K562 (cell line): ENCODE data around the gene TSC22D2.

Experiments used
- CREB1 ChIP-seq, 2 experiments: sonication (generic) in 1 of 2; formaldehyde crosslinking in 1 of 2; IDR thresholded peaks; 2 replicates each; pipeline versions ENCODE4 v1.6.1 to v1.8.0; 2012 to 2022; ENCODE audit warnings: inconsistent platforms in 1 of 2, mild to moderate bottlenecking in 1 of 2, missing genetic modification reagents in 1 of 2, moderate library complexity in 1 of 2
- FOXA1 ChIP-seq: fragments of 450-650 bp; IDR thresholded peaks from 2 replicates; pipeline ENCODE4 v1.6.1; 2016; ENCODE audit warnings: mild to moderate bottlenecking, borderline replicate concordance
- MAFK ChIP-seq: IDR thresholded peaks from 2 replicates; pipeline ENCODE4 v1.6.1; 2011; ENCODE audit warnings: low read length, improper control_type of control experiment
- MLLT1 ChIP-seq, 2 experiments: fragments of 450-650 bp; IDR thresholded peaks; 2 replicates each; pipeline ENCODE4 v1.6.1; 2016
- NEUROD1 ChIP-seq: fragments of 150-350 bp; IDR thresholded peaks from 2 replicates; pipeline ENCODE4 v1.6.1; 2014; ENCODE audit warnings: borderline replicate concordance, low read length, low read depth; ENCODE audit not compliant: partially characterized antibody
- NRF1 ChIP-seq, 2 experiments: fragments of 450-650 bp; IDR thresholded peaks in 1 of 2; conservative IDR thresholded peaks in 1 of 2; 2 replicates each; pipeline ENCODE4 v1.6.1; 2014; ENCODE audit warnings: mild to moderate bottlenecking in 2 of 2
- RCOR1 ChIP-seq, 2 experiments: IDR thresholded peaks; 2 replicates each; pipeline ENCODE4 v1.6.1; 2012; ENCODE audit warnings: low read depth in 2 of 2, low read length in 2 of 2, borderline replicate concordance in 1 of 2, improper control_type of control experiment in 1 of 2
- RFX5 ChIP-seq: IDR thresholded peaks from 2 replicates; pipeline ENCODE4 v1.6.1; 2011; ENCODE audit warnings: low read depth, mild to moderate bottlenecking, improper control_type of control experiment, low read length
- ZNF384 ChIP-seq: IDR thresholded peaks from 2 replicates; pipeline ENCODE4 v1.6.1; 2012; ENCODE audit warnings: low read depth, low read length, improper control_type of control experiment
- TF ChIP-seq, protein P1 (sequence below), 3 experiments: IDR thresholded peaks in 2 of 3; conservative IDR thresholded peaks in 1 of 3; 2 replicates each; pipeline ENCODE4 v1.5.1; 2011 to 2012; ENCODE audit warnings: low read length in 3 of 3, mild to moderate bottlenecking in 3 of 3, control low read depth in 2 of 3, improper control_type of control experiment in 1 of 3, inconsistent platforms in 1 of 3, low read depth in 1 of 3, mixed read lengths in 1 of 3, moderate library complexity in 1 of 3; ENCODE audit not compliant: insufficient read depth in 2 of 3
- TF ChIP-seq, protein P2 (sequence below), 2 experiments: fragments of 450-650 bp in 1 of 2; sonication (generic) in 1 of 2; formaldehyde crosslinking in 1 of 2; IDR thresholded peaks; 2 replicates each; pipeline versions ENCODE4 v1.7.1 to v1.9.0; 2016 to 2022; ENCODE audit warnings: inconsistent platforms in 1 of 2, mild to moderate bottlenecking in 1 of 2, missing genetic modification reagents in 1 of 2

- TF ChIP-seq, protein P1, sequence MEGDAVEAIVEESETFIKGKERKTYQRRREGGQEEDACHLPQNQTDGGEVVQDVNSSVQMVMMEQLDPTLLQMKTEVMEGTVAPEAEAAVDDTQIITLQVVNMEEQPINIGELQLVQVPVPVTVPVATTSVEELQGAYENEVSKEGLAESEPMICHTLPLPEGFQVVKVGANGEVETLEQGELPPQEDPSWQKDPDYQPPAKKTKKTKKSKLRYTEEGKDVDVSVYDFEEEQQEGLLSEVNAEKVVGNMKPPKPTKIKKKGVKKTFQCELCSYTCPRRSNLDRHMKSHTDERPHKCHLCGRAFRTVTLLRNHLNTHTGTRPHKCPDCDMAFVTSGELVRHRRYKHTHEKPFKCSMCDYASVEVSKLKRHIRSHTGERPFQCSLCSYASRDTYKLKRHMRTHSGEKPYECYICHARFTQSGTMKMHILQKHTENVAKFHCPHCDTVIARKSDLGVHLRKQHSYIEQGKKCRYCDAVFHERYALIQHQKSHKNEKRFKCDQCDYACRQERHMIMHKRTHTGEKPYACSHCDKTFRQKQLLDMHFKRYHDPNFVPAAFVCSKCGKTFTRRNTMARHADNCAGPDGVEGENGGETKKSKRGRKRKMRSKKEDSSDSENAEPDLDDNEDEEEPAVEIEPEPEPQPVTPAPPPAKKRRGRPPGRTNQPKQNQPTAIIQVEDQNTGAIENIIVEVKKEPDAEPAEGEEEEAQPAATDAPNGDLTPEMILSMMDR (IDR thresholded peaks at IDR 0.05 in 2 of 3, conservative IDR thresholded peaks at IDR 0.05 in 1 of 3; ENCODE audit: insufficient read depth in 2 of 3, low read depth in 1 of 3, low read length in 3 of 3), result no peak
- TF ChIP-seq RFX5, result no peak
- TF ChIP-seq, protein P2, sequence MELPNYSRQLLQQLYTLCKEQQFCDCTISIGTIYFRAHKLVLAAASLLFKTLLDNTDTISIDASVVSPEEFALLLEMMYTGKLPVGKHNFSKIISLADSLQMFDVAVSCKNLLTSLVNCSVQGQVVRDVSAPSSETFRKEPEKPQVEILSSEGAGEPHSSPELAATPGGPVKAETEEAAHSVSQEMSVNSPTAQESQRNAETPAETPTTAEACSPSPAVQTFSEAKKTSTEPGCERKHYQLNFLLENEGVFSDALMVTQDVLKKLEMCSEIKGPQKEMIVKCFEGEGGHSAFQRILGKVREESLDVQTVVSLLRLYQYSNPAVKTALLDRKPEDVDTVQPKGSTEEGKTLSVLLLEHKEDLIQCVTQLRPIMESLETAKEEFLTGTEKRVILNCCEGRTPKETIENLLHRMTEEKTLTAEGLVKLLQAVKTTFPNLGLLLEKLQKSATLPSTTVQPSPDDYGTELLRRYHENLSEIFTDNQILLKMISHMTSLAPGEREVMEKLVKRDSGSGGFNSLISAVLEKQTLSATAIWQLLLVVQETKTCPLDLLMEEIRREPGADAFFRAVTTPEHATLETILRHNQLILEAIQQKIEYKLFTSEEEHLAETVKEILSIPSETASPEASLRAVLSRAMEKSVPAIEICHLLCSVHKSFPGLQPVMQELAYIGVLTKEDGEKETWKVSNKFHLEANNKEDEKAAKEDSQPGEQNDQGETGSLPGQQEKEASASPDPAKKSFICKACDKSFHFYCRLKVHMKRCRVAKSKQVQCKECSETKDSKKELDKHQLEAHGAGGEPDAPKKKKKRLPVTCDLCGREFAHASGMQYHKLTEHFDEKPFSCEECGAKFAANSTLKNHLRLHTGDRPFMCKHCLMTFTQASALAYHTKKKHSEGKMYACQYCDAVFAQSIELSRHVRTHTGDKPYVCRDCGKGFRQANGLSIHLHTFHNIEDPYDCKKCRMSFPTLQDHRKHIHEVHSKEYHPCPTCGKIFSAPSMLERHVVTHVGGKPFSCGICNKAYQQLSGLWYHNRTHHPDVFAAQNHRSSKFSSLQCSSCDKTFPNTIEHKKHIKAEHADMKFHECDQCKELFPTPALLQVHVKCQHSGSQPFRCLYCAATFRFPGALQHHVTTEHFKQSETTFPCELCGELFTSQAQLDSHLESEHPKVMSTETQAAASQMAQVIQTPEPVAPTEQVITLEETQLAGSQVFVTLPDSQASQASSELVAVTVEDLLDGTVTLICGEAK (IDR thresholded peaks at IDR 0.05), result no peak
- TF ChIP-seq, protein P2 (CRISPR knock-in tag; IDR thresholded peaks at IDR 0.05), result no peak
- TF ChIP-seq NRF1 (conservative IDR thresholded peaks at IDR 0.05 in 1 of 2, IDR thresholded peaks at IDR 0.05 in 1 of 2), result no peak
- no peak for TF ChIP-seq RCOR1 (IDR thresholded peaks at IDR 0.05; ENCODE audit: borderline replicate concordance in 1 of 2, low read depth in 2 of 2, low read length in 2 of 2)
- TF ChIP-seq CREB1 (IDR thresholded peaks at IDR 0.05), result no peak
- TF ChIP-seq CREB1 (CRISPR knock-in tag; IDR thresholded peaks at IDR 0.05), result no peak
- no peak for TF ChIP-seq MLLT1 (IDR thresholded peaks at IDR 0.05)
- TF ChIP-seq NEUROD1, result no peak
- no peak for TF ChIP-seq ZNF384
- TF ChIP-seq FOXA1, result no peak
- TF ChIP-seq MAFK, result no peak
These were observed 39.0 kb downstream of the TSC22D2 start for GRCh38 chr3:150447084-150447483.
